Left renal pelvis (tissue), 4 donors: ENCODE measurements around the gene UQCR11. TPM values are rescaled to one million over a fixed set of nuclear protein-coding genes. Genes with fewer than 3 reads are reported as not detected.

ENCODE experiments used
- DNase-seq, 4 donors: peaks; one replicate each; pipeline ENCODE4 v3.0.0-alpha.2; 2013; ENCODE audit warnings: low read depth in 4 of 4, low spot score in 3 of 4
- polyA plus RNA-seq, 4 donors: library from polyadenylated mRNA; unstranded; fragments of 120-200 nt; gene quantifications; one replicate each; pipeline ENCODE4 v1.2.1, GENCODE V29; 2013; ENCODE audit not compliant: insufficient read length in 4 of 4

UQCR11 gene
- polyA plus RNA-seq, 4 donors, result 86.3 to 159 (median 107) TPM

- DNase-seq, result peak; percentile 79 to 88 (median 86)
Measured at GRCh38 chr19:1592755-1593500, 12.3 kb downstream of the UQCR11 start, which contains the start of gene MBD3. TSS of gene MBD3 (minus strand) at chr19:1592865. CDS start at chr19:1592631, 234 bp downstream.

DNA sequence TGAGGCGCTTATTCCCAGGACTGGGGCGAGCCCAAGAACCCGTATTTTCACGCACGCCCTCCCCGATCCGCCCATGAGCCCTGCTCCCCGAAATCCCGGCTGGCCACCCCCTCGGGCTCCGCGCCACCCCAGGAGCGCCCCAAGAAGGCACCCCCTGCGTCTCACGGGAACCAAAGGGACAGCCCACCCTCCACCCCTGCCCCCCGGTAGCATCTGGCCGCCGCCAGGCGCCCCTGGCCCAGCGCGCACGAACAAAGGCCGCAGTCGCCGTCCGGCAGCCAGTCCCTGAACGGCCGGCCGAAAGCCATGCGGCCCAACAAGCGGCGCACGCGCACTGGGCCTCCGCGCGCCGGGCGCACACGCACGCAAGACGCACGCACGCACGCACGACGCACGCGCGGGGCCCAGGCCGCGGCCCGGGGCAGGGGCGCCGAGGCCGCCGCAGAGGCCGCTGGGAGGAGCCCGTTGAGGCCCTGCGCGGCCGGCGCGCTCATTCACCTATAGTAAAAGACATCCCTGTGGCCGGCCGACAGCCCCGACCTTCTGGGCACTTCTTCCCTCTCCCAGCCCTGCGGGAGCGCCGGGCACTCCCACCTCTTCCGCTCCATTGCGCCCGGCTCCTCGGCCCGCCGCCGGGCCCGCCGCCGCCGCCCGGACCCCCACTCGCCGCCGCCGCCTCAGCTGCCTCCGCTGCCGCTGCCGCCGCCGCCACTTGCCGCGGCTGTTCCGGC lies 13.1 kb downstream of the UQCR11 start:
- DNase-seq, result peak; percentile 52 to 77 (median 74)

GRCh38 chr19:1591421-1592023 lies 13.7 kb downstream of the UQCR11 start:
- DNase-seq, result no peak

- no peak for DNase-seq
Measured at GRCh38 chr19:1590641-1591397, 14.4 kb downstream of the UQCR11 start.

- no peak for DNase-seq
Measured at GRCh38 chr19:1587872-1588271, 17.4 kb downstream of the UQCR11 start.

- no peak for DNase-seq
Measured at GRCh38 chr19:1585243-1585580, 20.1 kb downstream of the UQCR11 start.

DNA sequence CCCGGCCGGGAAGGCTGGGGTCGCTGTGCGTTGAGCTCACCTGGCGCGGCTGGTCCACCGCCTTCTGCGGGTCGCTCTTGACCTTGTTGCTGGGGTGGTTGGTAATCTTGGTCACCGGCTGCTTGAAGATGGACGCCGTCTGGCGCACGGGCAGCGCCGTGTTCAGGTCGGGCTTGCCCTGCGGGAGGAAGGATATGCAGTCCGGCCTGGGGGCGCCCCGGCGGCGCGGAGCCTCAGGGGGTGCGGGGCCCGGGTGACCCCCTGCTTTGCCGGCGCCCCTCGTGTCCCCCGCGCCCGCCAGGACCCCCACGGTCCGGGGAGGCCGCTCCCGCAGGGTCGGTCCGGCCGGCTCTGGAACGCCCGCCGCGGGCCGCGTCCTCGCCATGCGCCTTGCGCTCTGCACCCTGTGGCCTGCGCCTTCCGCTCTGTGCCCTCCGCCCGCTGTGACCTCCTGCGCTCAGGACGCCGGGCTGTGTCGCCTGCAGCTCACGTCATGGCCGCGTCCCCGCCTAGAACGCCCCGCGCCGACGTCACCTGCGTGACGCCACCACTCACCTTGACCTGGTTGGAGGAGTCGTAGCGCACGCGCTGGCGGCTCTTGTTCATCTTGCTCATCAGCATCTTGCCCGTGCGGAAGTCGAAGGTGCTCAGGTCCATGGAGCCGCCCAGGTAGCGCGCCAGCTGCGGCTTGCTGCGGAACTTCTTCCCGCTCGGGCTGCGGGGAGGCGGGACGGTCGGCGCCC lies 20.6 kb downstream of the UQCR11 start:
- no peak for DNase-seq

- no peak for DNase-seq
Measured at GRCh38 chr19:1582201-1582600, 23.1 kb downstream of the UQCR11 start.

- no peak for DNase-seq
Measured at GRCh38 chr19:1580957-1581356, 24.3 kb downstream of the UQCR11 start.

GRCh38 chr19:1580382-1580781 lies 24.9 kb downstream of the UQCR11 start:
- no peak for DNase-seq

GRCh38 chr19:1579222-1579621 lies 26.0 kb downstream of the UQCR11 start:
- DNase-seq, result no peak

GRCh38 chr19:1577929-1578618 lies 27.2 kb downstream of the UQCR11 start:
- DNase-seq, result no peak

- no peak for DNase-seq
Measured at GRCh38 chr19:1577090-1577928, 28.0 kb downstream of the UQCR11 start.

DNA sequence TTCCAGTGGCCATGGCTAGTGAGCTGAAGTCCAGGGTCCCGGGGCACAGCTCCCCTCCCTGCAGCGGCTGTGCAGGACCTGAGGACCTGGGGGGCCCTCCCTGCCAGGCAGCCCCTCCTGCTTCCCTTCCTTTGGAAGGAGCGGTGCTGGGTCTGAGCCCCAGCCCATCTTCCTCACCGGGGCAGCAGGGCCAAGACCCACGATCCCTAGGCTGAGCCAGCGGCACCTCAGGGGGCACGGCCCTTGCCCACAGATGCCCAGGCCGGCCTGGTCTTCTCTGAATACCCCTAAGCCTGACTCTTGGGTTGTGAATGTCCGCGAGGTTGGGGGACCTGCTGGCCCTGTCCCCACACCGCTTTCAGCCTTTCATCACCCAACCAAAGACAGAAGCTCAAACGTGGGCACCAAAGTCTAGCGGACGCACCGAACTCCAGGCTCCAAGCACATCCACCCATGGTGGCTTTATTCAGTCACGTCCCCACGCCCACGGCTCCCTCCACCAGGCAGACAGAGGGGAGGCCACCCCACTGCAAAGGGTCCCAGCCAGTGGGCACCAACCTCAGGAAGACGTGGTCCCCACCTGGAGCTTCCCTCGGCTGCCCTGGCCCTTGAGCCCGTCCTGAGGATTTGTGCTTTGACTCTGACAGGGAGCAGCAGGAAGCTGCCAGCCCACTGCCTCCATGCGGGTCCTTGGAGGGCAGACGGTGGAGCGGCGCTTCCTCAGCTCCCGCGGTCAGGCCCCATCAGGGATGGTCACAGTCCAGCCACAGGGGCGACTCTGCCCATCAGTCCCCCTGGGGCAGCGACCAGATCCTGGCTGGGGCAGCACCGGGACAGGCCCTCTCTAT lies 28.8 kb downstream of the UQCR11 start:
- DNase-seq, result no peak

- no peak for DNase-seq
Measured at GRCh38 chr19:1575323-1576241, 29.7 kb downstream of the UQCR11 start.

DNA sequence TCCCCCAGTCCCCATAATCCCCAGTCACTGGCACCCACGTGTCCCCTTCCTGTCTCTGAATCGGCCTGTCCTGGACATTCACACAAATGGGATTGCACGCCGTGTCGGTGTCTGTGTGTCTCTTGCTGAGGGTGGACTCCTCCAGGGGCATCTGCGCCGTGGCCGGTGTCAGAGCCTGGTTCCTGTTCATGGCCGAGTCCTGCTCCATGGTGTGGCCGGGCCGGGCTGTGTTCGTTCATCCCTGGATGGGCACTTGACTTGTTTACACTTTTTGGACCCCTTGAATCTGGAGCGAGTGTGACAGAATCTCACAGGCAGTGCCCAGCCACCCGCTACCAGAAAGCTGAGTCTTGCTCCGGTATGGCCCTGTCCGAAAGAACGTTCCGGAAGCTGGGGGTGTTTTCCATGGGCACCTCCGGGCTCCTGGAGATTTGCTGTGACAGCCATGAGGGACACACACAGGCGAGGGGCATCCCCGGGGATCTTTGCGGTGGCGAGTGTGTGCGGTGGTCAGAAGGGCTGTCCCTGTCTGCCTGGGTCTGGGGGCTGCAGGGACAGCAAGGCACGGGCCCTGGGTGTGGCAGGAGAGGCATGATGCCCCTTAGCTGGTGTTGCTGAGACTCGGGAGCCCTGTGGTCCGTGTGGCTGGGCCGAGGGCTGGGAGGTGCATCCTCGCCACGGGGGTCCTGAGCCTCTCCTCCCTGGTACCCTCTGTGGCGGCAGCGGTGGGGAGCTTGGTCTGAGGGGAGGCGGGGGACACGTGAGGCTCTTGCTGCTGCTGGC lies 30.7 kb downstream of the UQCR11 start:
- no peak for DNase-seq
